ENCODE measurements around the gene MRPL36. TPM values are rescaled to one million over a fixed set of nuclear protein-coding genes. Genes with fewer than 3 reads are reported as not detected.

The MRPL36 gene
- total and polyA plus RNA-seq, 2 donors from 2014 or later: 29.6 to 96.7 TPM

DNA sequence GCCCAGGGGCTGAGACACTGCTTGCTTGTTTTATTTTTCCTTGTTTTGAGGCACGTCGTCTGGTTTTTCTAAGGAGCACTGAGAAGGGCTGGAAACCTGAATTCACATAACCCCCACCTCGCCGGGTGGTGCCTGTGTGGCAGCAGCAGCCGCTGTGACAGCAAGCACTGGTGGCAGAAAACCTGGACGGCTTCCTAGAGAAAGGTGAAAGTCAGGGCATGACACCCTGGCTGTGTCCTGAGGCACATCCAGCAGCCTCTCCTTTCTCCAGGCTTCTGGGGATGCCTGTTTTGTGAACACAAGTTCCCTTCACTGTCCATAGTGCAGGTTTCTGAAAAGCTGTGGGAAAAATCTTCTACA, 29.2 kb downstream of the MRPL36 start:
- Histone ChIP-seq H3K9ac (ENCODE audit: low read length in 3 of 3) (no peak overlapping the region), H3K9me3 (ENCODE audit: control insufficient read depth in 2 of 3, insufficient read depth in 1 of 3, low read length in 3 of 3) (no peaks in the 10 kb centered on the region), H3K27ac (ENCODE audit: low read depth in 2 of 2, low read length in 2 of 2) (no peak overlapping the region), H3K4me3 (ENCODE audit: low read length in 3 of 3) (no peak overlapping the region), H3K4me1 (ENCODE audit: control insufficient read depth in 2 of 3, insufficient read depth in 2 of 3, low read depth in 1 of 3, low read length in 3 of 3) (no peaks in the 10 kb centered on the region), H3K27me3 (ENCODE audit: control insufficient read depth, insufficient read depth, low read length) (no peaks in the 10 kb centered on the region), H3K36me3 (ENCODE audit: control insufficient read depth in 2 of 3, insufficient read depth in 3 of 3, low read length in 3 of 3) (no peaks in the 10 kb centered on the region)
- intact Hi-C loops (cut with DNase I): no loop called here
- TF ChIP-seq, protein P1, sequence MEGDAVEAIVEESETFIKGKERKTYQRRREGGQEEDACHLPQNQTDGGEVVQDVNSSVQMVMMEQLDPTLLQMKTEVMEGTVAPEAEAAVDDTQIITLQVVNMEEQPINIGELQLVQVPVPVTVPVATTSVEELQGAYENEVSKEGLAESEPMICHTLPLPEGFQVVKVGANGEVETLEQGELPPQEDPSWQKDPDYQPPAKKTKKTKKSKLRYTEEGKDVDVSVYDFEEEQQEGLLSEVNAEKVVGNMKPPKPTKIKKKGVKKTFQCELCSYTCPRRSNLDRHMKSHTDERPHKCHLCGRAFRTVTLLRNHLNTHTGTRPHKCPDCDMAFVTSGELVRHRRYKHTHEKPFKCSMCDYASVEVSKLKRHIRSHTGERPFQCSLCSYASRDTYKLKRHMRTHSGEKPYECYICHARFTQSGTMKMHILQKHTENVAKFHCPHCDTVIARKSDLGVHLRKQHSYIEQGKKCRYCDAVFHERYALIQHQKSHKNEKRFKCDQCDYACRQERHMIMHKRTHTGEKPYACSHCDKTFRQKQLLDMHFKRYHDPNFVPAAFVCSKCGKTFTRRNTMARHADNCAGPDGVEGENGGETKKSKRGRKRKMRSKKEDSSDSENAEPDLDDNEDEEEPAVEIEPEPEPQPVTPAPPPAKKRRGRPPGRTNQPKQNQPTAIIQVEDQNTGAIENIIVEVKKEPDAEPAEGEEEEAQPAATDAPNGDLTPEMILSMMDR (IDR thresholded peaks at IDR 0.05; ENCODE audit: borderline replicate concordance, extremely low read depth, insufficient read depth): no peak
- FAIRE-seq (no peak), DNase-seq (no peak)

DNA sequence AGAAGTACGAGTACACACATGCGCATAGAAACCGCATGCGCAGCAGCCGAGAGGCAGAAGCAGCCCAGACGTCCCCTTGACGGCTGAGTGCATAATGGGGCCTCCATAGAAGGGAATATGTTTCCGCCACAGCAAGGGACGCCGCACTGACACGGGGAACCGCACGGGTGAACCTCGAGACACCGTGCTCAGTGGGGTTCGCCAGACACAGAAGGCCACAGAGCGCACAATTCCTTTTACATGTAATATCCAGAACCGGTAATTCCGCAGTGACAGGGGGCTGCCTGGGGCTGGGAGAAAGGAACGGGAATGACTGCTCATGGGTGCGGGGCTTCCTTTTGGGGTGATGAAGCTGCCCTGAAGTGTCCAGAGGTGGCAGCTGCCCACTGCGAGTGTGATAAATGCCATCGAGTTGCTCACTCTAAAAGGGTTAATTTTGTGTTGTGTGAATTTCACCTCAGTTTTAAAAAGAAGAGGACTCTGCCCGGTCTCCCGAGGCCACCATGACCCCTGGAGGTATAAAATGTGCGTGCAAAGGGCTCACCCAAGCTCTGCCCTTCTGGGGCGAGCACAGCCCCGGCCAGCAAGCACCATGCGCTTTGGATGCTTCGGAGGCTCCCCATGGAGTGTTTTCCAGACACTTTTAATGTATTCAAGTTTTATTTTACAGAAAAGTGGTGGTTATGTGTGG, 29.7 kb downstream of the MRPL36 start:
- Histone ChIP-seq H3K9ac (ENCODE audit: low read length in 3 of 3) (no peak overlapping the region), H3K27ac (ENCODE audit: low read depth in 2 of 2, low read length in 2 of 2) (no peak overlapping the region), H3K36me3 (ENCODE audit: control insufficient read depth in 2 of 3, insufficient read depth in 3 of 3, low read length in 3 of 3) (no peaks in the 10 kb centered on the region), H3K4me1 (ENCODE audit: control insufficient read depth in 2 of 3, insufficient read depth in 2 of 3, low read depth in 1 of 3, low read length in 3 of 3) (no peaks in the 10 kb centered on the region), H3K27me3 (ENCODE audit: control insufficient read depth, insufficient read depth, low read length) (no peaks in the 10 kb centered on the region), H3K4me3 (ENCODE audit: low read length in 3 of 3) (no peak overlapping the region), H3K9me3 (ENCODE audit: control insufficient read depth in 2 of 3, insufficient read depth in 1 of 3, low read length in 3 of 3) (no peaks in the 10 kb centered on the region)
- TF ChIP-seq, protein P1 (IDR thresholded peaks at IDR 0.05; ENCODE audit: borderline replicate concordance, extremely low read depth, insufficient read depth): no peak
- DNase-seq (peak in 1 of 5 donors; percentile 56), FAIRE-seq (no peak)
- intact Hi-C loops (cut with DNase I): no loop called here

DNA sequence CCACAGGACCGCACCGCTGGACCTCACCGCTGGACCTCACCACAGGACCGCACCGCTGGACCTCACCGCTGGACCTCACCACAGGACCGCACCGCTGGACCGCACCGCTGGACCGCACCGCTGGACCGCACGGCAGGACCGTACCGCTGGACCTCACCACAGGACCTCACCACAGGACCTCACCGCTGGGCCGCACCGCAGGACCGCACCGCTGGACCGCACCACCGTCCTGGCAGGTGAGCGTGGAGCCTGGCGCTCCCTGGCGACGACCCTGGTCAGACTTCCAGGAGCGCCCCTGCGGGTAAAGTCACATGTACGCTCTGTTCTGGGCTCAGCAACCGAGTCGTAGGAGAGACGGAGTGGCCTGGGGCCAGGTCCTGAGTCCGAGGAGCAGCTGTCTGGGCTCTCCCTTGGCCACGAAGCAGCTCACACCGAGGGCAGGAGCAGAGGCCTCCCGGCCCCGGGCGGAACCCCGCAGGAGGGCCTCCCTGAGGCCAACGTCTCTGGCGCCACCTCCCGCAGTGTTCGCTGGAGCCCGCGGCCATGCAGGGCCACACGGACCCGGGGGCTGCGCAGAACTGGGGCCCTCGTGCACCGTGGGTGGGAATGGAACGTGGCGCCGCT, 30.5 kb downstream of the MRPL36 start:
- Histone ChIP-seq H3K9ac (ENCODE audit: low read length in 3 of 3) (no peak overlapping the region), H3K27me3 (ENCODE audit: control insufficient read depth, insufficient read depth, low read length) (no peaks in the 10 kb centered on the region), H3K4me1 (ENCODE audit: control insufficient read depth in 2 of 3, insufficient read depth in 2 of 3, low read depth in 1 of 3, low read length in 3 of 3) (no peaks in the 10 kb centered on the region), H3K36me3 (ENCODE audit: control insufficient read depth in 2 of 3, insufficient read depth in 3 of 3, low read length in 3 of 3) (no peaks in the 10 kb centered on the region), H3K9me3 (ENCODE audit: control insufficient read depth in 2 of 3, insufficient read depth in 1 of 3, low read length in 3 of 3) (no peaks in the 10 kb centered on the region), H3K27ac (ENCODE audit: low read depth in 2 of 2, low read length in 2 of 2) (no peak overlapping the region), H3K4me3 (ENCODE audit: low read length in 3 of 3) (no peak overlapping the region)
- no peak for FAIRE-seq
- intact Hi-C loops (cut with DNase I): no loop called here
- TF ChIP-seq, protein P1 (IDR thresholded peaks at IDR 0.05; ENCODE audit: borderline replicate concordance, extremely low read depth, insufficient read depth): no peak
- peak in 1 of 5 donors; percentile 57 for DNase-seq
